HepG2 (cell line): ENCODE measurements around the gene DIRAS1. TPM values are rescaled to one million over a fixed set of nuclear protein-coding genes. Genes with fewer than 3 reads are reported as not detected.

Experiments
- ATAC-seq: fragments of 200-7000 bp; cut with Tn5 transposase; 3 replicates; pipeline ENCODE4 v1.9.1; 2020; ENCODE audit warnings: mild to moderate bottlenecking, moderate library complexity
- BruUV-seq: library from RNA; stranded (reverse); fragments of 400-500 nt; replicated peaks from 2 replicates; lab custom pipeline; 2021; lab: Mats Ljungman, UMichigan
- CTCF ChIA-PET: fragments of 300-600 bp; formaldehyde crosslinking; extraction: SDS; loops from one replicate; lab custom pipeline; 2021; ENCODE audit warnings: low total read pairs, inconsistent platforms, low intra/inter-chr PET ratio; lab: Yijun Ruan, JAX
- POLR2A ChIA-PET: fragments of 350-600 bp; sonication (Branson Sonifier 250); formaldehyde crosslinking; loops from one replicate; lab custom pipeline; 2020; ENCODE audit warnings: antibody characterized with exemption, inconsistent platforms; lab: Yijun Ruan, JAX
- DNase-seq: peaks from one replicate; pipeline ENCODE4 v3.0.0-alpha.2; 2015; ENCODE audit warnings: low spot score
- FAIRE-seq: peaks from 3 replicates; lab custom pipeline; 2011; peaks lifted over from hg19 to GRCh38; lab: Jason Lieb, UNC
- H2AFZ ChIP-seq: one replicate; pipeline ENCODE4 v1.6.1; 2011; ENCODE audit warnings: low read length, inconsistent platforms
- H3K27ac ChIP-seq: fragments of 300-600 bp; 3 replicates; pipeline ENCODE4 v1.8.0; 2011; ENCODE audit warnings: mixed run types, mild to moderate bottlenecking, mixed read lengths, low read length, inconsistent platforms; ENCODE audit not compliant: insufficient read depth; ENCODE audit errors: extremely low read length
- H3K27me3 ChIP-seq, 2 experiments: fragments of 200-600 bp in 1 of 2; 2 replicates in 1 of 2; 3 replicates in 1 of 2; pipeline versions ENCODE4 v1.6.0 to v1.8.0; 2011; ENCODE audit warnings: low read length in 2 of 2, mild to moderate bottlenecking in 2 of 2, moderate library complexity in 2 of 2, inconsistent platforms in 1 of 2; ENCODE audit not compliant: insufficient read depth in 2 of 2, control insufficient read depth in 1 of 2
- H3K36me3 ChIP-seq, 2 experiments: fragments of 200-600 bp in 1 of 2; replicated peaks in 1 of 2; 2 replicates in 1 of 2; 3 replicates in 1 of 2; pipeline versions ENCODE4 v1.5.1 to v1.8.0; 2011; ENCODE audit warnings: low read length in 2 of 2, inconsistent platforms in 1 of 2; ENCODE audit not compliant: insufficient read depth in 2 of 2, control insufficient read depth in 1 of 2
- H3K4me1 ChIP-seq: 2 replicates; pipeline ENCODE4 v1.5.1; 2012; ENCODE audit warnings: low read length, inconsistent platforms; ENCODE audit not compliant: insufficient read depth
- H3K4me2 ChIP-seq: 2 replicates; pipeline ENCODE4 v1.6.0; 2011; ENCODE audit warnings: low read depth, low read length, inconsistent platforms
- H3K4me3 ChIP-seq, 3 experiments: fragments of 200-600 bp in 1 of 3; sonication (generic), shearing (Covaris generic) in 1 of 3; replicated peaks in 1 of 3; 2 replicates each; pipeline ENCODE4 v1.5.1; 2011 to 2016; ENCODE audit warnings: low read length in 3 of 3, inconsistent platforms in 2 of 3, low read depth in 2 of 3, mild to moderate bottlenecking in 2 of 3, control low read depth in 1 of 3, mixed read lengths in 1 of 3; ENCODE audit not compliant: insufficient read depth in 1 of 3
- H3K79me2 ChIP-seq: one replicate; pipeline ENCODE4 v1.6.1; 2011; ENCODE audit warnings: low read length, inconsistent platforms; ENCODE audit not compliant: insufficient read depth
- H3K9ac ChIP-seq: 2 replicates; pipeline ENCODE4 v1.6.0; 2011; ENCODE audit warnings: mild to moderate bottlenecking, low read depth, low read length, inconsistent platforms; ENCODE audit not compliant: insufficient read depth
- H3K9me3 ChIP-seq: 2 replicates; pipeline ENCODE4 v1.5.1; 2012; ENCODE audit warnings: mild to moderate bottlenecking, low read length
- H4K20me1 ChIP-seq: 2 replicates; pipeline ENCODE4 v1.6.0; 2011; ENCODE audit warnings: inconsistent platforms, mild to moderate bottlenecking, low read length, moderate library complexity; ENCODE audit not compliant: insufficient read depth
- ATRX ChIP-seq: sonication (generic); formaldehyde crosslinking; IDR thresholded peaks from 2 replicates; pipeline ENCODE4 v1.4.0; 2020; ENCODE audit warnings: missing genetic modification reagents, borderline replicate concordance
- CCDC6 ChIP-seq: sonication (generic); formaldehyde crosslinking; IDR thresholded peaks from 2 replicates; pipeline ENCODE4 v1.8.1; 2022; ENCODE audit warnings: mild to moderate bottlenecking, missing genetic modification reagents, moderate library complexity
- FLYWCH1 ChIP-seq: sonication (generic); formaldehyde crosslinking; IDR thresholded peaks from 2 replicates; pipeline ENCODE4 v1.8.1; 2023; ENCODE audit warnings: mild to moderate bottlenecking, missing genetic modification reagents
- HCFC1 ChIP-seq: fragments of 150-350 bp; IDR thresholded peaks from 2 replicates; pipeline ENCODE4 v1.6.1; 2014; ENCODE audit warnings: low read depth, low read length
- PRMT3 ChIP-seq: sonication (generic); formaldehyde crosslinking; IDR thresholded peaks from 2 replicates; pipeline ENCODE4 v1.8.1; 2022; ENCODE audit warnings: low read depth, mild to moderate bottlenecking, moderate library complexity, missing genetic modification reagents, borderline replicate concordance
- RBM22 ChIP-seq: fragments of 200-400 bp; formaldehyde crosslinking; optimal IDR thresholded peaks from 2 replicates; pipeline ENCODE3; 2017; ENCODE audit warnings: mild to moderate bottlenecking, low read length, moderate library complexity
- RERE ChIP-seq: IDR thresholded peaks from 2 replicates; pipeline ENCODE4 v1.6.1; 2016; ENCODE audit warnings: low read depth, missing genetic modification reagents, missing compliant biosample characterization
- SALL2 ChIP-seq: sonication (generic); formaldehyde crosslinking; IDR thresholded peaks from 2 replicates; pipeline ENCODE4 v1.8.1; 2023; ENCODE audit warnings: mild to moderate bottlenecking, missing genetic modification reagents, inconsistent platforms
- WGBS: methylation state at CpG from one replicate; pipeline ENCODE4 v1.1.6; 2017; ENCODE audit warnings: low lambda C conversion rate; 5-methylcytosine and 5-hydroxymethylcytosine counted together
- in situ Hi-C: cut with HindIII; loops from 2 replicates; pipeline ENCODE4 v1.10.0; 2017; ENCODE audit warnings: low pct_unique_long_range_greater_than_20kb; ENCODE audit not compliant: extremely low pct_ligation_motif_present
- intact Hi-C: fragments of 100-400 bp; cut with micrococcal nuclease; formaldehyde crosslinking; loops from one replicate; pipeline ENCODE4 v1.10.0; 2022; ENCODE audit not compliant: unreplicated experiment
- polyA plus RNA-seq, 8 experiments: library from polyadenylated mRNA; depleted of rRNA in 3 of 8; stranded (reverse) in 7 of 8; unstranded in 1 of 8; fragments of >200 nt; fragmentation: Illumina TruSeq in 4 of 8; extraction: Trizol in 4 of 8; gene quantifications; 2 replicates each; pipeline versions ENCODE4 v1.2.1 to v1.2.3, GENCODE V29; 2011 to 2016; ENCODE audit warnings: low read depth in 4 of 8, missing spikeins in 1 of 8, mixed read lengths in 1 of 8; ENCODE audit not compliant: insufficient read depth in 1 of 8
- total RNA-seq, 5 experiments: library from RNA; depleted of rRNA; stranded (reverse); fragments of >200 nt; fragmentation: Illumina TruSeq; extraction: Trizol; gene quantifications; 2 replicates each; pipeline ENCODE4 v1.2.3, GENCODE V29; 2016; ENCODE audit warnings: low read depth in 1 of 5
- TF ChIP-seq, protein P1 (sequence below): sonication (generic); formaldehyde crosslinking; IDR thresholded peaks from 2 replicates; pipeline ENCODE4 v1.5.0; 2020; ENCODE audit warnings: mild to moderate bottlenecking, missing genetic modification reagents
- TF ChIP-seq, protein P2 (sequence below): sonication (generic); formaldehyde crosslinking; IDR thresholded peaks from 2 replicates; pipeline ENCODE4 v1.8.0; 2022; ENCODE audit warnings: mild to moderate bottlenecking, missing genetic modification reagents

DIRAS1 gene
- total and polyA plus RNA-seq, 2 of the 13 experiments (the other 11 are each of a cell fraction or from before 2014, with no cell fraction given) = 0.97 to 1.8 TPM

DNA sequence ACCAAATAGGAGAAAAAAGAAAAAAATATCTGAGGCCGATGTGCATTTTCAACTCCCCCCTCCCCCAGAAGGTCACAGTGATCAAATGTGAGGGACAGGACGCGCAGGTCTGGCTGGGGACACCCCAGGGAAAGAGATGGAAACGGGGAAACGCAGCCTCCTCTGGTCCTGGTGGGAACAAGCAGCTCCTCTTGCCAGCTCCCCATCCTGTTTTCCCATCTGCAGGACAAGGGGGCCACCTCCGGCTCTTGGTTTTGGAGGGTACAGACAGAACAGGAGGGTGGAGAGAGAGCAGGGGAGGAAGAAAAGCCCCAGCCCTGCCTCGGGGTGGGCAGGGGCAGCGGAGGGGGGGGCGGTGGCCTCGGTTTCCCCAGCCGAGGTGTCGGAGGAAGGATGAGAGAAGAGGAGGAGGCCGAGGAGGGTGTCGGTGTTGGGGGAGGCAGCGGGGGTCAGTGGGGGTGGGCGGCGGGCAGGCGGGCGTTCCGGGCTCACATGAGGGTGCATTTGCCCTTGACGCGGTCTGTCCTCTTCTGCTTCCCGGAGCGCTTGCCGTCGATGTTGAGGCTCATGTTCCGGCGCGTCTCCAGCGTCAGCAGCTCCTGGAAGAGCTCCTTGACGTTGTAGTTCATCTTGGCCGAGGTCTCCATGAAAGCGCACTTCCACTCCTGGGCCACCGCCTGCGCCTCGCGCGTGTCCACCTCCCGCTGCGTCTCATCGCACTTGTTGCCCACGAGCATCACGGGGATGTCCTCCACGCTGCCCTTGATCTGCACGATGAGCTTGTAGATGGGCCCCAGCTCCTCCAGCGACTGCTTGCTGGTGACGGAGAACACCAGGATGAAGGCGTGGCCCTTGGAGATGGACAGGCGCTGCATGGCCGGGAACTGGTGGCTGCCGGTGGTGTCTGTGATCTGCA, 4.2 kb downstream of the DIRAS1 start:
- no TSS peak for BruUV-seq
- peaks cover 8% of the 10 kb centered on the region for H3K9me3 ChIP-seq
- in situ Hi-C loops (no loop called here), intact Hi-C loops (no loop called here)
- no peaks in the 10 kb centered on the region for H4K20me1 ChIP-seq
- H3K27me3 ChIP-seq = peaks cover 9 to 40% of the 10 kb centered on the region in 2 experiments
- no peak overlapping the region for H2AFZ ChIP-seq
- FAIRE-seq (no peak), DNase-seq (no peak), ATAC-seq (no peak)
- 67% methylated on average over 50 of the region's 51 CpGs for WGBS
- no peak overlapping the region for H3K4me2 ChIP-seq
- POLR2A ChIA-PET = no interaction called here
- H3K4me1 ChIP-seq = peaks cover 16% of the 10 kb centered on the region
- no peak overlapping the region for H3K27ac ChIP-seq
- no peak overlapping the region for H3K9ac ChIP-seq
- H3K4me3 ChIP-seq = no peak overlapping the region
- H3K79me2 ChIP-seq = no peaks in the 10 kb centered on the region
- no peaks in the 10 kb centered on the region for H3K36me3 ChIP-seq
- CTCF ChIA-PET = no interaction called here
- TF ChIP-seq HCFC1 = no peak
- TF ChIP-seq, protein P1, sequence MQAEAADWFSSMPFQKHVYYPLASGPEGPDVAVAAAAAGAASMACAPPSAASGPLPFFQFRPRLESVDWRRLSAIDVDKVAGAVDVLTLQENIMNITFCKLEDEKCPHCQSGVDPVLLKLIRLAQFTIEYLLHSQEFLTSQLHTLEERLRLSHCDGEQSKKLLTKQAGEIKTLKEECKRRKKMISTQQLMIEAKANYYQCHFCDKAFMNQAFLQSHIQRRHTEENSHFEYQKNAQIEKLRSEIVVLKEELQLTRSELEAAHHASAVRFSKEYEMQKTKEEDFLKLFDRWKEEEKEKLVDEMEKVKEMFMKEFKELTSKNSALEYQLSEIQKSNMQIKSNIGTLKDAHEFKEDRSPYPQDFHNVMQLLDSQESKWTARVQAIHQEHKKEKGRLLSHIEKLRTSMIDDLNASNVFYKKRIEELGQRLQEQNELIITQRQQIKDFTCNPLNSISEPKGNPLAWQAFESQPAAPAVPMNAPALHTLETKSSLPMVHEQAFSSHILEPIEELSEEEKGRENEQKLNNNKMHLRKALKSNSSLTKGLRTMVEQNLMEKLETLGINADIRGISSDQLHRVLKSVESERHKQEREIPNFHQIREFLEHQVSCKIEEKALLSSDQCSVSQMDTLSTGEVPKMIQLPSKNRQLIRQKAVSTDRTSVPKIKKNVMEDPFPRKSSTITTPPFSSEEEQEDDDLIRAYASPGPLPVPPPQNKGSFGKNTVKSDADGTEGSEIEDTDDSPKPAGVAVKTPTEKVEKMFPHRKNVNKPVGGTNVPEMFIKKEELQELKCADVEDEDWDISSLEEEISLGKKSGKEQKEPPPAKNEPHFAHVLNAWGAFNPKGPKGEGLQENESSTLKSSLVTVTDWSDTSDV (CRISPR knock-in tag) = no peak
- TF ChIP-seq RBM22 = no peak
- no peak for TF ChIP-seq PRMT3 (CRISPR knock-in tag)
- no peak for TF ChIP-seq CCDC6
- TF ChIP-seq FLYWCH1 (CRISPR knock-in tag) = no peak
- TF ChIP-seq RERE (CRISPR knock-in tag) = no peak
- TF ChIP-seq ATRX (CRISPR knock-in tag) = no peak
- TF ChIP-seq, protein P2, sequence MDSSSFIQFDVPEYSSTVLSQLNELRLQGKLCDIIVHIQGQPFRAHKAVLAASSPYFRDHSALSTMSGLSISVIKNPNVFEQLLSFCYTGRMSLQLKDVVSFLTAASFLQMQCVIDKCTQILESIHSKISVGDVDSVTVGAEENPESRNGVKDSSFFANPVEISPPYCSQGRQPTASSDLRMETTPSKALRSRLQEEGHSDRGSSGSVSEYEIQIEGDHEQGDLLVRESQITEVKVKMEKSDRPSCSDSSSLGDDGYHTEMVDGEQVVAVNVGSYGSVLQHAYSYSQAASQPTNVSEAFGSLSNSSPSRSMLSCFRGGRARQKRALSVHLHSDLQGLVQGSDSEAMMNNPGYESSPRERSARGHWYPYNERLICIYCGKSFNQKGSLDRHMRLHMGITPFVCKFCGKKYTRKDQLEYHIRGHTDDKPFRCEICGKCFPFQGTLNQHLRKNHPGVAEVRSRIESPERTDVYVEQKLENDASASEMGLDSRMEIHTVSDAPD (CRISPR knock-in tag) = no peak
- no peak for TF ChIP-seq SALL2 (CRISPR knock-in tag)
